Gastroesophageal sphincter (tissue), 4 donors: ENCODE measurements around the gene SNED1. TPM values are rescaled to one million over a fixed set of nuclear protein-coding genes. Genes with fewer than 3 reads are reported as not detected.

ENCODE experiments used
- ATAC-seq: fragments of 150-250 bp; one replicate; pipeline ENCODE4 v1.9.1; 2016; ENCODE audit warnings: mild to moderate bottlenecking, moderate library complexity
- H3K27ac ChIP-seq, 4 donors: fragments of 200-600 bp; sonication (generic) in 3 of 4; 1 replicate in 3 of 4; 2 replicates in 1 of 4; pipeline ENCODE4 v1.5.1; 2016 to 2019
- H3K27me3 ChIP-seq: fragments of 200-600 bp; sonication (generic); one replicate; pipeline ENCODE4 v1.5.1; 2019
- H3K36me3 ChIP-seq, 2 donors: fragments of 200-600 bp; sonication (generic); one replicate each; pipeline ENCODE4 v1.5.1; 2019; ENCODE audit warnings: control low read depth in 1 of 2
- H3K4me1 ChIP-seq, 3 donors: fragments of 200-600 bp; sonication (generic); 1 replicate in 2 of 3; 2 replicates in 1 of 3; pipeline ENCODE4 v1.5.1; 2016 to 2019; ENCODE audit warnings: control low read depth in 2 of 3
- H3K4me3 ChIP-seq, 2 donors: fragments of 200-600 bp; sonication (generic); one replicate each; pipeline ENCODE4 v1.5.1; 2019; ENCODE audit warnings: mild to moderate bottlenecking in 1 of 2, moderate library complexity in 1 of 2
- H3K9me3 ChIP-seq, 3 donors: fragments of 200-600 bp; sonication (generic); one replicate each; pipeline ENCODE4 v1.5.1; 2017 to 2019; ENCODE audit warnings: control low read depth in 2 of 3
- CTCF ChIP-seq, 4 experiments: fragments of 200-600 bp in 2 of 4; fragments of 450-650 bp in 2 of 4; sonication (generic) in 1 of 4; IDR thresholded peaks; one replicate each; pipeline ENCODE4 v1.5.1; 2017 to 2019; ENCODE audit warnings: antibody characterized with exemption in 4 of 4, mild to moderate bottlenecking in 2 of 4, moderate library complexity in 2 of 4
- EP300 ChIP-seq: sonication (generic); formaldehyde crosslinking; IDR thresholded peaks from one replicate; pipeline ENCODE4 v1.6.1; 2017; ENCODE audit warnings: antibody characterized with exemption, mild to moderate bottlenecking
- POLR2A ChIP-seq, 2 donors: fragments of 450-650 bp; IDR thresholded peaks; one replicate each; pipeline ENCODE4 v1.6.1; 2017; ENCODE audit warnings: antibody characterized with exemption in 2 of 2, mild to moderate bottlenecking in 2 of 2, moderate library complexity in 1 of 2
- POLR2AphosphoS5 ChIP-seq: sonication (generic); formaldehyde crosslinking; IDR thresholded peaks from one replicate; pipeline ENCODE4 v1.6.1; 2017; ENCODE audit warnings: antibody characterized with exemption
- WGBS, 2 donors: methylation state at CpG; one replicate each; pipeline ENCODE4 v1.1.5; 2018; ENCODE audit warnings: low coverage in 1 of 2; 5-methylcytosine and 5-hydroxymethylcytosine counted together
- total RNA-seq, 4 donors: library from RNA; depleted of rRNA; stranded (reverse); fragments of >200 nt; gene quantifications; one replicate each; pipeline ENCODE4 v1.1.0, GENCODE V29; 2016

SNED1 gene
- total RNA-seq, 4 donors from 2014 or later: 8.3 to 29.9 (median 14.6) TPM

GRCh38 chr2:241066171-241066892 lies 67.9 kb downstream of the SNED1 start:
- H3K4me3 ChIP-seq: no peak overlapping the region
- TF ChIP-seq POLR2AphosphoS5: no peak
- TF ChIP-seq POLR2A (IDR thresholded peaks at IDR 0.05): no peak
- no peak for TF ChIP-seq EP300
- ATAC-seq: no peak
- peaks cover 60% of the 10 kb centered on the region for H3K27me3 ChIP-seq
- H3K27ac ChIP-seq: no peak overlapping the region
- peaks cover 0 to 59% of the 10 kb centered on the region in 2 donors for H3K36me3 ChIP-seq
- no peaks in the 10 kb centered on the region for H3K9me3 ChIP-seq
- WGBS, 2 donors: 86 to 92% methylated on average over 4 to 9 of the region's 21 CpGs
- peaks cover 0 to 11% (median 0%) of the 10 kb centered on the region in 3 donors for H3K4me1 ChIP-seq

DNA sequence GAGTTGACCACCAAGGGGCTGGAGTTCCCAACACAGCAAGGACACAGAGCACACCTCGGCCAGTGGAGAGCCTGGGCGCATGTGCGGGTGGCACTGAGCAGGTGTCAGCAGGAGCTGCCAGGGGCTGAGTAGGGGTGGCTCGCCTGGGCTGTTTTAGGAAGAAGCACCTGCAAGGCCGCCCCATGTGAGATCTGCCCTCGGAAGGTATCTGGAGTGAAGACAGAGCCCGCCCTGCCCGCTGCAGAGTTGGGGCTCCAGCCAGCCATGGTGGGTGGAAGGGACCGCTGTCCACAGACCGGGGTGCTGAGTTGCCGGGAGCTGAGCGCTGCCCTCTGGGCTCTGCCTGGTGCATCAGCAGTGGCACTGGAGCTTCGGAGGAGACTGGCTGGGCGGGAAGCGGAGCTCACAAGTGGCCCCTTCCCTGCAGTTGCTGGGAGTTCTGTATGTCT lies 68.5 kb downstream of the SNED1 start:
- no CpG with 5 or more reads among the region's 15 CpGs for WGBS, 2 donors
- ATAC-seq: no peak
- Histone ChIP-seq H3K27me3 (peaks cover 65% of the 10 kb centered on the region), H3K27ac (no peak overlapping the region), H3K4me1 (peaks cover 0 to 11% (median 0%) of the 10 kb centered on the region in 3 donors), H3K9me3 (no peaks in the 10 kb centered on the region), H3K36me3 (peaks cover 0 to 64% of the 10 kb centered on the region in 2 donors), H3K4me3 (no peak overlapping the region)
- TF ChIP-seq POLR2AphosphoS5: no peak
- no peak for TF ChIP-seq POLR2A (IDR thresholded peaks at IDR 0.05)
- TF ChIP-seq EP300: no peak

DNA sequence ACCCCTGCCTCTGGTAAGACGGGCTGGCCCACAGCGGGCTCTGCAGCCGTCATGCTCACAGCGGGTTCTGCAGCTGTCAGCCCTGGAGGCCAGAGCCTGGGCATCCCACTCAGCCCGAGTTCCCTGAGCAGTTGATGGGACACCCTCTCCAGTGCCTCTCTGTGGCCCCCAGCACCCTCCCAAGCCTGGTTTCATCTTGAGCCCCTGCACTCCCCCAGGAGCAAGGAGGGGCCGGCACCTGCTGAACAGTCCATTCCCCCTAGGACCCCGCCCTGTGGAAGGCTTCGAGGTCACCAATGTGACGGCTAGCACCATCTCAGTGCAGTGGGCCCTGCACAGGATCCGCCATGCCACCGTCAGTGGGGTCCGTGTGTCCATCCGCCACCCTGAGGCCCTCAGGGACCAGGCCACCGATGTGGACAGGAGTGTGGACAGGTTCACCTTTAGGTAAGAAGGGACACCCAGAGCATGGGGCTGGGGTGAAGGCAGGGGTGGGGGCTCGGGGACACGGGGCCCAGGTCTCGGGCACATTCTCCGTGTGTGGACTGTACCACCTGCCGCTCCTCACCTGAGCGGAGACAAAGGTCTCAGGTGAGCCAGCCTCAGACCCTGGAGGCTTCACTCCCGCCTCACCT lies 69.2 kb downstream of the SNED1 start:
- no peak for ATAC-seq
- TF ChIP-seq POLR2A (IDR thresholded peaks at IDR 0.05) (no peak), EP300 (no peak), CTCF (IDR thresholded peaks at IDR 0.05) (no peak), POLR2AphosphoS5 (no peak)
- Histone ChIP-seq H3K27ac (no peak overlapping the region), H3K4me1 (peaks cover 0 to 11% (median 0%) of the 10 kb centered on the region in 3 donors), H3K4me3 (no peak overlapping the region), H3K27me3 (peaks cover 63% of the 10 kb centered on the region), H3K36me3 (peaks cover 0 to 70% of the 10 kb centered on the region in 2 donors), H3K9me3 (no peaks in the 10 kb centered on the region)
- 67 to 75% methylated on average over 1 to 4 of the region's 21 CpGs for WGBS, 2 donors

- 82 to 89% methylated on average over 5 to 9 of the region's 25 CpGs for whole genome bisulfite sequencing, 2 donors
- Histone ChIP-seq H3K4me3 (no peak overlapping the region), H3K27me3 (peaks cover 56% of the 10 kb centered on the region), H3K36me3 (peaks cover 0 to 77% of the 10 kb centered on the region in 2 donors), H3K4me1 (peaks cover 0 to 11% (median 0%) of the 10 kb centered on the region in 3 donors), H3K9me3 (no peaks in the 10 kb centered on the region), H3K27ac (no peak overlapping the region)
- ATAC-seq: no peak
- TF ChIP-seq EP300: no peak
- TF ChIP-seq CTCF (IDR thresholded peaks at IDR 0.05): no peak
- TF ChIP-seq POLR2A (IDR thresholded peaks at IDR 0.05): no peak
- TF ChIP-seq POLR2AphosphoS5: no peak
These were observed 69.9 kb downstream of the SNED1 start for GRCh38 chr2:241068136-241068941.

GRCh38 chr2:241068942-241069810 lies 70.8 kb downstream of the SNED1 start:
- no peak for ATAC-seq
- Histone ChIP-seq H3K4me1 (peaks cover 0 to 3% (median 0%) of the 10 kb centered on the region in 3 donors), H3K36me3 (peaks cover 0 to 85% of the 10 kb centered on the region in 2 donors), H3K27ac (no peak overlapping the region), H3K27me3 (peaks cover 48% of the 10 kb centered on the region), H3K9me3 (no peaks in the 10 kb centered on the region), H3K4me3 (no peak overlapping the region)
- WGBS, 2 donors: no CpG with 5 or more reads among the region's 28 CpGs
- TF ChIP-seq CTCF (IDR thresholded peaks at IDR 0.05): no peak
- no peak for TF ChIP-seq POLR2AphosphoS5
